ENCODE measurements around the gene EIF4E2.

The EIF4E2 gene

GRCh38 chr2:232538671-232539070, 11.8 kb upstream of the EIF4E2 start:
- DNase-seq (ENCODE audit: low spot score), result no peak

GRCh38 chr2:232539298-232540231, 10.9 kb upstream of the EIF4E2 start, which contains the start of gene CHRNG:
Gene CHRNG (plus strand): TSS chr2:232539692. CDS start chr2:232539748, 56 bp downstream.
- DNase-seq (ENCODE audit: low spot score), result peak; percentile 64

- DNase-seq (ENCODE audit: low spot score), result no peak
Measured at GRCh38 chr2:232540441-232541041, 9.9 kb upstream of the EIF4E2 start.

- DNase-seq (ENCODE audit: low spot score), result no peak
Measured at GRCh38 chr2:232541195-232541960, 9.1 kb upstream of the EIF4E2 start.

GRCh38 chr2:232541961-232542714, 8.4 kb upstream of the EIF4E2 start:
- no peak for DNase-seq (ENCODE audit: low spot score)

- no peak for DNase-seq (ENCODE audit: low spot score)
Measured at GRCh38 chr2:232542715-232543467, 7.6 kb upstream of the EIF4E2 start.

DNA sequence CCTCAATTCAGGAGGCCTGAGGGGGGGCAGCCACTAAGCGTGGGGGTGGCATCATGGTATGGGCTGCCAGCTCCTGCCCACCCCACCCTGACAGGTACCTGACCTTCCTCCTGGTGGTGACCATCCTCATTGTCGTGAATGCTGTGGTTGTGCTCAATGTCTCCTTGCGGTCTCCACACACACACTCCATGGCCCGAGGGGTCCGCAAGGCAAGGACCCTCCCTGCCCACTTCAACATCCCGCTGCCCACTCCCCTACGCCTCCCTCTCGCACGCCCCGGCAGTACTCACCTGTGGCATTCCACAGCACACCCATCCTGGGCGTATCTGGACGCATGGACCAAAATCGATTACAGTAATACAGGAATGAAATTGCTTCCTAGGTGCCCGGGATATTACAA, 7.0 kb upstream of the EIF4E2 start:
- DNase-seq (ENCODE audit: low spot score), result no peak

DNA sequence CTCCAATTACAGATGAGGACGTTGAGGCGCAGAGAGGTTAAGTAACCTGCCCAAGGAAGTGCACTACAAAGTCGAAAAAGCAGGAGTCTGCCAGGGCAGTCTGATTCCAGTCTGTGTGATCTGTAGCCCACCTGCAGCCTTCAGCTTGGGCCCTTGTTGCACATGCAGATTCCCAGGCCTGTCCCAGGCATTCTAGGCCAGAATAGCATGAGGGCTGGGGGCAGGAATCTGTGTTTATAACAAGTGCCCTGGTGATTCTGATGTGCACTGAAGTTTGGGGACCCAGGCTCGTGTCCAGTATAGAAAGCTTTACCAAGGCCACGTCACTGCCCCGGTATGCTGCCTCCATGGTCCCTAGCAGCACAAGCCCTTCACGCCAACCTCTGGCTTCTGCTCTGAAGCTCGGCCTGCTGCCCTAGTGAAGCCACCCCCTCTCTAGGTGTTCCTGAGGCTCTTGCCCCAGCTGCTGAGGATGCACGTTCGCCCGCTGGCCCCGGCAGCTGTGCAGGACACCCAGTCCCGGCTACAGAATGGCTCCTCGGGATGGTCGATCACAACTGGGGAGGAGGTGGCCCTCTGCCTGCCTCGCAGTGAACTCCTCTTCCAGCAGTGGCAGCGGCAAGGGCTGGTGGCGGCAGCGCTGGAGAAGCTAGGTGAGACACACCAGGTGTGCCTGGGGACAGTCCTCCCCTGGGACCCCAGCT, 6.4 kb upstream of the EIF4E2 start:
- DNase-seq (ENCODE audit: low spot score), result no peak

DNA sequence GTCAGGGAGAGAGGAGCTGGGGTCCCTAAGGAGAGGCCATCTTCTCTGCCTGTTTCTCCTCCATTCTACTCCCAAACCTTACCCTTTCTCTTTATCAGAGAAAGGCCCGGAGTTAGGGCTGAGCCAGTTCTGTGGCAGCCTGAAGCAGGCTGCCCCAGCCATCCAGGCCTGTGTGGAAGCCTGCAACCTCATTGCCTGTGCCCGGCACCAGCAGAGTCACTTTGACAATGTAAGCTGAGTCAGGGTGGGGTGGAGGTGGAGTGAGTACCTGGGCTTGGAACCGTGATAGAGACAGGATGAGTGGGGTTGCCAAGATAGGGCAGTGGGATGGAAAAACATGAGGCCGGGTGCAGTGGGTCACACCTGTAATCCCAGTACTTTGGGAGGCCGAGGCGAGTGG, 5.8 kb upstream of the EIF4E2 start:
- DNase-seq (ENCODE audit: low spot score), result no peak

DNA sequence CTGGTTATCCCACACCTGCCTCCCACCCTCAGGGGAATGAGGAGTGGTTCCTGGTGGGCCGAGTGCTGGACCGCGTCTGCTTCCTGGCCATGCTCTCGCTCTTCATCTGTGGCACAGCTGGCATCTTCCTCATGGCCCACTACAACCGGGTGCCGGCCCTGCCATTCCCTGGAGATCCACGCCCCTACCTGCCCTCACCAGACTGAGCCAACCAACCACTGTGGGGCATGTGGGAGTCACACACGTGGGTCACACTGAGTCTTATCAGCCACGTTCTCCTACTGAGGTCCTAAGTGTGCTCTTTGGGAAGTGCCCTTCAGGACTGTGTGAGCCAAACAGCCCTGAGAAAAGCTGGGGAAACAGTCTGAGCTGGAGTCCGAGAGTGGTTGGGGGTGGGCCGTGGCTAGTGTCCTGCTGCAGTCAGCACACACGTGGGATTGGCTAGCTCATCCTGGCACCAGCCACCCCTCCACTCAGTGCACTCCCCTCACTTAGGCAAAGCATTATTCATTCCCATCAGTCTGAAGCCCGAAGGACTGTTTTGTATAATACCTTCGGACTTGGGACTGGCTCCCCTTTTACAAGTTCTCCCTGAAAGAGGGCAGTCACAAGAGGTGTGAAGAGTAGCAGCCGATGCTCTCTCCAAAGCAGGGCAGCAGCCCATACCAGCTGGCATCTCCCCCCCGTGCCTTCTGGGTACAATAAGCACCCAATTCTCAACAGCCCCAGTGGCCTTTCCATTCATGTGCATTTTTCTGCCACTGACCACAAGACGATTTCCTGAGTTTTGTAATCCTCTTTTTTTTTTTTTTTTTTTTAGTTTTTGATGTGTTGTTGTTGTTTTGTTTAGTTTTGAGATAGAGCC, 4.7 kb upstream of the EIF4E2 start:
- no peak for DNase-seq (ENCODE audit: low spot score)

DNA sequence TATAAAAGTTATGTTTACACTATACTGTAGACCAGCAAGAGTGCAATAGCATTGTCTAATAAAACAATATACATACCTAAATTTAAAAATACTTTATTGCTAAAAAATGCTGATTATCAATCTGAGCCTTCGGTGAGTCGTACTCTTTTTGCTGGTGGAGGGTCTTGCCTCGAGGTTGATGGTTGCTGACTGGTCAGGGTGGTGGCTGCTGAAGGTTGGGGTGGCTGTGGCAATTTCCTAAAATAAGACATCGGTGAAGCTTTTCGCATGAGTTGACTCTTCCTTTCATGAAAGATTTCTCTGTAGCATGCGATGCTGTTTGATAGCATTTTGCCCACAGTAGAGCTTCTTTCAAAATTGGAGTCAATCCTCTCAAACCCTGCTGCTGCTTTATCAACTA, 2.5 kb upstream of the EIF4E2 start:
- DNase-seq (ENCODE audit: low spot score), result no peak

GRCh38 chr2:232549655-232550353, 685 bp upstream of the EIF4E2 start:
- no peak for DNase-seq (ENCODE audit: low spot score)

- no peak for DNase-seq (ENCODE audit: low spot score)
Measured at GRCh38 chr2:232551250-232551638, 755 bp downstream of the EIF4E2 start.

DNA sequence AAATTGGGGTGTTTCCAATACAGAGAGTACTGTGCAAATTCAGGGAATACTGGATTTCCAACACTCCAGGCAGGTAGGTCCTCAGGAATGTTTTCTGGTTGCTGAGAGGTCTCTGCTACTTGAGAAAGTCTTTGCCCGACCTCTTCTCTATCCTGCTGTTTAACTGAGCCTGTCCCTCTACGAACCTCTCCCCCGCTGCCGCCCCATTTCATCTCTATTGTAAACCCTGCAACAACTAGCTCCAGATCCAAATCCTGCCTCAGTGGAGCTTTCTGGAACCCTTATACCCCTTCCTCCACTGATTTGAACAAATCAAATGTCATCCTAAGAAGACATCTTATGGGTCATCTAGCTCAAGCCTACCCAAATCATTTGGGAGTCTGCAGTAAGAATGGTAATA, 1.3 kb downstream of the EIF4E2 start:
- no peak for DNase-seq (ENCODE audit: low spot score)

DNA sequence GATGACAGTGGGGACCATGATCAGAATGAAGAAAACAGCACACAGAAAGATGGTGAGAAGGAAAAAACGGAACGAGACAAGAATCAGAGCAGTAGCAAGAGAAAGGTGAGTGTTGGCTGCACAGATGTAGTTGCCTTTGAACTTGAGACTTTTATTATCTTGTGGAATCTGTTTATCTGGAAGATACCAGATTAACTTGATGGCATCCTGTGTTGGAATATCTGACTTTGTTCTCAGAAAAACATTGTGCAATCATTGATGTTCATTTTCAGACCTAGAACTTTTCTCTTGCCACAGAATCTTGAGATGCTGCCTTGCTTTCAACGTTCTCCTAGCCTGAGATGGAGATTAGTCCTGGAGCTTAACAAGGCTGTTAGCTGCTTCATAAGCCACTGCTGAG, 5.9 kb downstream of the EIF4E2 start:
- no peak for DNase-seq (ENCODE audit: low spot score)

GRCh38 chr2:232562515-232563151, 12.1 kb downstream of the EIF4E2 start:
- DNase-seq (ENCODE audit: low spot score), result no peak

GRCh38 chr2:232563580-232563979, 13.1 kb downstream of the EIF4E2 start:
- no peak for DNase-seq (ENCODE audit: low spot score)

DNA sequence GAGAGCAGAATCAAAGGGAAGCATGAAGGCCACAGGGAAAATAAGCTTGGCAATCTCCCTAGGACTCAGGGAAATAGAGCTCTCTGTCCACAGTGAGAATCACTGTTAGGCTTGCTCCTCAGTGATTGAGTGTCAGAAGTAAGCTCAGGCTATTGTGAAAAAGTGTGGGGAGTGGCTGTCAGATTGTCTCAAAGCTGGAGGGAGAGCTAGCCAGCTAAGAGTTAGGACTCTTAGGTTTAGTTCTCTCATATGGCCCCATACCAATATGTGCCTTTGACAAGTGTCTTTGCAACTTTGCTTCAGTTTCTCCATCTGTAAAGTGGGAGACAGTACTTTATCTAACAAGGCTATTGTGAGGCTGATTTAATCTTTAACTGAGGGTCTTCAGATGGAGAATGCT, 17.2 kb downstream of the EIF4E2 start:
- DNase-seq (ENCODE audit: low spot score), result no peak

All from iPS-NIHi11 (cell line).